ENCODE measurements around the gene MAN1C1.

MAN1C1 gene

GRCh38 chr1:25807480-25808390 lies 191.1 kb downstream of the MAN1C1 start:
- DNase-seq, result no peak

- DNase-seq, result no peak
These were observed 192.1 kb downstream of the MAN1C1 start for GRCh38 chr1:25808481-25809244.

GRCh38 chr1:25809283-25809926 lies 192.8 kb downstream of the MAN1C1 start:
- DNase-seq, result no peak

- DNase-seq, result no peak
These were observed 193.3 kb downstream of the MAN1C1 start for GRCh38 chr1:25809929-25810328.

GRCh38 chr1:25810341-25811299 lies 194.0 kb downstream of the MAN1C1 start:
- DNase-seq, result peak; percentile 85

GRCh38 chr1:25811384-25812082 lies 194.9 kb downstream of the MAN1C1 start:
- DNase-seq, result no peak

GRCh38 chr1:25813071-25813733 lies 196.6 kb downstream of the MAN1C1 start:
- no peak for DNase-seq

- DNase-seq, result no peak
These were observed 197.3 kb downstream of the MAN1C1 start for GRCh38 chr1:25813734-25814471.

- no peak for DNase-seq
These were observed 198.0 kb downstream of the MAN1C1 start for GRCh38 chr1:25814549-25815087.

GRCh38 chr1:25815208-25816111 lies 198.9 kb downstream of the MAN1C1 start:
- DNase-seq, result no peak

GRCh38 chr1:25816112-25816718 lies 199.6 kb downstream of the MAN1C1 start:
- no peak for DNase-seq

- no peak for DNase-seq
These were observed 201.4 kb downstream of the MAN1C1 start for GRCh38 chr1:25817840-25818501.

GRCh38 chr1:25818569-25818968 lies 202.0 kb downstream of the MAN1C1 start:
- no peak for DNase-seq

- peak; percentile 94 for DNase-seq
These were observed 203.1 kb downstream of the MAN1C1 start, which contains the start of gene MTFR1L for GRCh38 chr1:25819491-25820246. Gene MTFR1L, plus strand, starts transcription at chr1:25819954. Its CDS starts 3,151 bp downstream, at chr1:25823105.

GRCh38 chr1:25820247-25821111 lies 203.9 kb downstream of the MAN1C1 start:
- DNase-seq, result peak; percentile 65

GRCh38 chr1:25821112-25821476 lies 204.5 kb downstream of the MAN1C1 start:
- no peak for DNase-seq

Measured in activated CD8-positive, alpha-beta memory T cell treated with anti-CD3 and anti-CD28 coated beads, Interleukin-2, amount 50 U/mL, for 4 hours (primary cell).